Tibial nerve (tissue), 4 donors: Measurements from ENCODE around the gene TCF4. TPM values are rescaled to one million over a fixed set of nuclear protein-coding genes. Genes with fewer than 3 reads are reported as not detected.
A peak's percentile ranks its signal among the peaks of the same experiment; 100 is the strongest.

Experiments used
- DNase-seq, 2 donors: peaks; one replicate each; pipeline ENCODE4 v3.0.0-alpha.2; 2019; ENCODE audit warnings: low spot score in 2 of 2
- H3K27ac ChIP-seq, 4 donors: fragments of 200-600 bp; sonication (generic) in 3 of 4; one replicate each; pipeline ENCODE4 v1.5.1; 2017 to 2019; ENCODE audit warnings: mild to moderate bottlenecking in 1 of 4
- H3K27me3 ChIP-seq, 2 donors: fragments of 200-600 bp; sonication (generic) in 1 of 2; one replicate each; pipeline versions ENCODE4 v1.5.1 to v1.6.0; 2017 to 2019
- H3K36me3 ChIP-seq, 3 donors: fragments of 200-600 bp; sonication (generic); one replicate each; pipeline ENCODE4 v1.5.1; 2018 to 2019
- H3K4me1 ChIP-seq, 4 donors: fragments of 200-600 bp; sonication (generic) in 3 of 4; one replicate each; pipeline ENCODE4 v1.5.1; 2017 to 2019
- H3K4me3 ChIP-seq, 4 donors: fragments of 200-600 bp; sonication (generic) in 3 of 4; one replicate each; pipeline ENCODE4 v1.5.1; 2017 to 2019; ENCODE audit warnings: mild to moderate bottlenecking in 1 of 4, moderate library complexity in 1 of 4
- H3K9me3 ChIP-seq, 4 donors: fragments of 200-600 bp; sonication (generic) in 3 of 4; one replicate each; pipeline ENCODE4 v1.5.1; 2017 to 2019
- CTCF ChIP-seq, 5 experiments: fragments of 200-600 bp in 3 of 5; fragments of 450-650 bp in 2 of 5; sonication (generic) in 3 of 5; IDR thresholded peaks; one replicate each; pipeline ENCODE4 v1.5.1; 2016 to 2019; ENCODE audit warnings: antibody characterized with exemption in 5 of 5, mild to moderate bottlenecking in 3 of 5, moderate library complexity in 2 of 5
- EP300 ChIP-seq, 2 donors: sonication (generic); formaldehyde crosslinking; IDR thresholded peaks; one replicate each; pipeline ENCODE4 v1.6.1; 2017; ENCODE audit warnings: antibody characterized with exemption in 2 of 2, mild to moderate bottlenecking in 1 of 2
- POLR2A ChIP-seq, 2 donors: fragments of 450-650 bp; IDR thresholded peaks; one replicate each; pipeline ENCODE4 v1.6.1; 2017; ENCODE audit warnings: antibody characterized with exemption in 2 of 2, mild to moderate bottlenecking in 2 of 2, moderate library complexity in 2 of 2
- WGBS, 2 donors: methylation state at CpG; one replicate each; pipeline ENCODE4 v1.1.5; 2018; 5-methylcytosine and 5-hydroxymethylcytosine counted together
- total RNA-seq, 4 donors: library from RNA; depleted of rRNA; stranded (reverse); fragments of >200 nt; gene quantifications; one replicate each; pipeline ENCODE4 v1.1.0, GENCODE V29; 2016

Gene TCF4
- total RNA-seq, 4 donors from 2014 or later, result 100 to 157 (median 114) TPM

- no peaks in the 10 kb centered on the region for H3K27me3 ChIP-seq
- 82 to 89% methylated on average over 2 of the region's 2 CpGs for WGBS, 2 donors
- H3K4me1 ChIP-seq, result peaks cover 0 to 15% (median 0%) of the 10 kb centered on the region in 4 donors
Measured at GRCh38 chr18:55284614-55285013, 303.4 kb downstream of the TCF4 start.

GRCh38 chr18:55283309-55283708, 304.7 kb downstream of the TCF4 start:
- no peak for DNase-seq
- Histone ChIP-seq H3K36me3 (peaks cover 0 to 11% (median 0%) of the 10 kb centered on the region in 3 donors), H3K4me3 (no peak overlapping the region), H3K27me3 (no peaks in the 10 kb centered on the region), H3K4me1 (peaks cover 0 to 14% (median 0%) of the 10 kb centered on the region in 4 donors), H3K9me3 (no peaks in the 10 kb centered on the region), H3K27ac (no peak overlapping the region)
- TF ChIP-seq CTCF (IDR thresholded peaks at IDR 0.05), result no peak
- no peak for TF ChIP-seq POLR2A (IDR thresholded peaks at IDR 0.05)
- no peak for TF ChIP-seq EP300 (IDR thresholded peaks at IDR 0.05)
- 92 to 94% methylated on average over 3 of the region's 3 CpGs for WGBS, 2 donors

More at GRCh38 chr18:55284614-55285013, 303.4 kb downstream of the TCF4 start:
- no peaks in the 10 kb centered on the region for H3K9me3 ChIP-seq
- DNase-seq, result no peak
- no peaks in the 10 kb centered on the region for H3K36me3 ChIP-seq
- TF ChIP-seq CTCF (IDR thresholded peaks at IDR 0.05) (no peak), EP300 (IDR thresholded peaks at IDR 0.05) (no peak), POLR2A (IDR thresholded peaks at IDR 0.05) (no peak)
- H3K27ac ChIP-seq, result no peak overlapping the region
- no peak overlapping the region for H3K4me3 ChIP-seq

GRCh38 chr18:55280503-55280902, 307.5 kb downstream of the TCF4 start:
- H3K4me1 ChIP-seq, result peaks cover 0 to 13% (median 0%) of the 10 kb centered on the region in 4 donors
- no peak overlapping the region for H3K27ac ChIP-seq
- TF ChIP-seq EP300 (IDR thresholded peaks at IDR 0.05), result no peak
- no peak for TF ChIP-seq POLR2A (IDR thresholded peaks at IDR 0.05)
- TF ChIP-seq CTCF (IDR thresholded peaks at IDR 0.05), result no peak
- no peak overlapping the region for H3K4me3 ChIP-seq
- no peaks in the 10 kb centered on the region for H3K9me3 ChIP-seq
- peaks cover 0 to 23% (median 0%) of the 10 kb centered on the region in 3 donors for H3K36me3 ChIP-seq
- DNase-seq, result no peak
- H3K27me3 ChIP-seq, result no peaks in the 10 kb centered on the region
- 53% methylated on average over 2 of the region's 2 CpGs for WGBS, 2 donors

GRCh38 chr18:55275039-55275901, 312.7 kb downstream of the TCF4 start:
- H3K27ac ChIP-seq, result no peak overlapping the region
- peak in 1 of 2 donors; percentile 25 for DNase-seq
- no peak overlapping the region for H3K4me3 ChIP-seq
- H3K36me3 ChIP-seq, result peaks cover 0 to 34% (median 0%) of the 10 kb centered on the region in 3 donors
- H3K4me1 ChIP-seq, result peaks cover 0 to 9% (median 0%) of the 10 kb centered on the region in 4 donors
- H3K27me3 ChIP-seq, result no peaks in the 10 kb centered on the region
- TF ChIP-seq POLR2A (IDR thresholded peaks at IDR 0.05) (no peak), CTCF (IDR thresholded peaks at IDR 0.05) (no peak)
- no peaks in the 10 kb centered on the region for H3K9me3 ChIP-seq
- WGBS, 2 donors, result 69 to 81% methylated on average over 5 of the region's 5 CpGs
